WTC11 (cell line): Measurements from ENCODE around the gene CEP250. TPM values are rescaled to one million over a fixed set of nuclear protein-coding genes. Genes with fewer than 3 reads are reported as not detected.

Experiments used
- ATAC-seq: fragments of 200-7000 bp; cut with Tn5 transposase; 2 replicates; pipeline ENCODE4 v1.10.0; 2021; ENCODE audit warnings: mild to moderate bottlenecking, moderate library complexity
- CTCF ChIA-PET: fragments of 300-600 bp; sonication (Branson Sonifier 250); formaldehyde crosslinking; loops from one replicate; lab custom pipeline; 2021; ENCODE audit warnings: antibody characterized with exemption; lab: Charles Lee
- POLR2A ChIA-PET: fragments of 350-600 bp; sonication (Branson Sonifier 250); formaldehyde crosslinking; loops from one replicate; lab custom pipeline; 2021; ENCODE audit warnings: antibody characterized with exemption; lab: Charles Lee
- DNase-seq: peaks from one replicate; pipeline ENCODE4 v3.0.0; 2021; ENCODE audit warnings: low spot score
- H3K27ac Mint-ChIP-seq: 2 replicates; pipeline ENCODE4 v1.8.0; 2021; ENCODE audit warnings: mixed read lengths
- H3K27me3 Mint-ChIP-seq: 2 replicates; pipeline ENCODE4 v1.8.0; 2021; ENCODE audit warnings: low read depth, mild to moderate bottlenecking, moderate library complexity, mixed read lengths
- H3K36me3 Mint-ChIP-seq: 2 replicates; pipeline ENCODE4 v1.8.0; 2021; ENCODE audit warnings: mixed read lengths
- H3K4me1 Mint-ChIP-seq: 2 replicates; pipeline ENCODE4 v1.8.0; 2022; ENCODE audit warnings: mixed read lengths
- H3K4me3 Mint-ChIP-seq: 2 replicates; pipeline ENCODE4 v1.8.0; 2021; ENCODE audit warnings: mild to moderate bottlenecking, moderate library complexity, mixed read lengths
- H3K9me3 Mint-ChIP-seq: 2 replicates; pipeline ENCODE4 v1.8.0; 2021; ENCODE audit warnings: mixed read lengths
- ATF1 ChIP-seq: sonication (generic); formaldehyde crosslinking; IDR thresholded peaks from 2 replicates; pipeline ENCODE4 v1.8.1; 2023; ENCODE audit warnings: mild to moderate bottlenecking, moderate library complexity, missing genetic modification reagents
- FOXP1 ChIP-seq: sonication (generic); formaldehyde crosslinking; IDR thresholded peaks from 2 replicates; pipeline ENCODE4 v1.8.0; 2022; ENCODE audit warnings: missing genetic modification reagents, mild to moderate bottlenecking, moderate library complexity, borderline replicate concordance
- GABPB1 ChIP-seq: sonication (generic); formaldehyde crosslinking; IDR thresholded peaks from 2 replicates; pipeline ENCODE4 v1.8.1; 2023; ENCODE audit warnings: mild to moderate bottlenecking, missing genetic modification reagents
- IRF1 ChIP-seq: sonication (generic); formaldehyde crosslinking; IDR thresholded peaks from 2 replicates; pipeline ENCODE4 v1.8.0; 2023; ENCODE audit warnings: missing genetic modification reagents
- JAZF1 ChIP-seq: fragments of 250-450 bp; sonication (Bioruptor Pico); IDR thresholded peaks from 2 replicates; pipeline ENCODE4 v1.9.0; 2021; ENCODE audit warnings: moderate library complexity, mild to moderate bottlenecking, inconsistent platforms
- NFATC4 ChIP-seq: fragments of 250-450 bp; sonication (Bioruptor Pico); IDR thresholded peaks from 2 replicates; pipeline ENCODE4 v1.9.0; 2021; ENCODE audit warnings: mild to moderate bottlenecking
- NR3C1 ChIP-seq: sonication (generic); formaldehyde crosslinking; conservative IDR thresholded peaks from 2 replicates; pipeline ENCODE4 v1.8.1; 2023; ENCODE audit warnings: low read depth, mild to moderate bottlenecking, missing genetic modification reagents
- OVOL2 ChIP-seq: fragments of 250-450 bp; sonication (Bioruptor Pico); IDR thresholded peaks from 2 replicates; pipeline ENCODE4 v1.9.0; 2021; ENCODE audit warnings: mild to moderate bottlenecking, borderline replicate concordance
- PRDM15 ChIP-seq: sonication (generic); formaldehyde crosslinking; IDR thresholded peaks from 2 replicates; pipeline ENCODE4 v1.8.0; 2022; ENCODE audit warnings: missing genetic modification reagents
- PRRX2 ChIP-seq: fragments of 250-450 bp; sonication (Bioruptor Pico); IDR thresholded peaks from 2 replicates; pipeline ENCODE4 v1.8.0; 2021; ENCODE audit warnings: mild to moderate bottlenecking
- SP1 ChIP-seq: sonication (generic); formaldehyde crosslinking; conservative IDR thresholded peaks from 2 replicates; pipeline ENCODE4 v1.8.1; 2022; ENCODE audit warnings: missing genetic modification reagents
- USF1 ChIP-seq: sonication (generic); formaldehyde crosslinking; IDR thresholded peaks from 2 replicates; pipeline ENCODE4 v1.8.0; 2022; ENCODE audit warnings: mild to moderate bottlenecking, missing genetic modification reagents
- USF2 ChIP-seq: sonication (generic); formaldehyde crosslinking; IDR thresholded peaks from 2 replicates; pipeline ENCODE4 v1.8.1; 2023; ENCODE audit warnings: mild to moderate bottlenecking, missing genetic modification reagents, moderate library complexity
- ZBTB21 ChIP-seq: sonication (generic); formaldehyde crosslinking; IDR thresholded peaks from 2 replicates; pipeline ENCODE4 v1.8.1; 2023; ENCODE audit warnings: mild to moderate bottlenecking, missing genetic modification reagents, borderline replicate concordance
- ZNF317 ChIP-seq: sonication (generic); formaldehyde crosslinking; IDR thresholded peaks from 2 replicates; pipeline ENCODE4 v1.8.1; 2023; ENCODE audit warnings: low read depth, mild to moderate bottlenecking, moderate library complexity, missing genetic modification reagents, borderline replicate concordance
- ZNF416 ChIP-seq: fragments of 250-450 bp; sonication (Bioruptor Pico); IDR thresholded peaks from 2 replicates; pipeline ENCODE4 v1.9.0; 2021; ENCODE audit warnings: mild to moderate bottlenecking, inconsistent platforms
- ZNF425 ChIP-seq: fragments of 250-450 bp; sonication (Bioruptor Pico); conservative IDR thresholded peaks from 2 replicates; pipeline ENCODE4 v1.9.0; 2021; ENCODE audit warnings: mild to moderate bottlenecking
- ZNF512 ChIP-seq: sonication (generic); formaldehyde crosslinking; IDR thresholded peaks from 2 replicates; pipeline ENCODE4 v1.8.1; 2022; ENCODE audit warnings: missing genetic modification reagents, borderline replicate concordance
- ZNF671 ChIP-seq: fragments of 250-450 bp; sonication (Bioruptor Pico); IDR thresholded peaks from 2 replicates; pipeline ENCODE4 v1.8.0; 2021; ENCODE audit warnings: mild to moderate bottlenecking
- total RNA-seq: library from RNA; stranded (reverse); gene quantifications from 3 replicates; pipeline ENCODE4 v1.2.3, GENCODE V29; 2021

CEP250 gene
- total RNA-seq, 1 experiment from 2014 or later: 63.1 TPM

- Mint-ChIP-seq H3K9me3 (no peaks in the 10 kb centered on the region), H3K27ac (no peak overlapping the region), H3K4me1 (no peaks in the 10 kb centered on the region), H3K4me3 (no peak overlapping the region), H3K36me3 (peaks cover 67% of the 10 kb centered on the region), H3K27me3 (no peaks in the 10 kb centered on the region)
- DNase-seq (no peak), ATAC-seq (no peak)
- TF ChIP-seq ATF1 (CRISPR knock-in tag): no peak
- no peak for TF ChIP-seq ZNF317 (CRISPR knock-in tag)
- TF ChIP-seq USF1 (CRISPR knock-in tag): no peak
- TF ChIP-seq NFATC4 (CRISPR knock-in tag): no peak
- no peak for TF ChIP-seq ZNF416 (CRISPR knock-in tag)
- TF ChIP-seq ZBTB21 (CRISPR knock-in tag): no peak
- no peak for TF ChIP-seq SP1 (CRISPR knock-in tag)
- TF ChIP-seq NR3C1 (CRISPR knock-in tag): no peak
- TF ChIP-seq ZNF512 (CRISPR knock-in tag): no peak
- TF ChIP-seq FOXP1 (CRISPR knock-in tag): no peak
- TF ChIP-seq OVOL2 (CRISPR knock-in tag): no peak
- TF ChIP-seq GABPB1 (CRISPR knock-in tag): no peak
- no peak for TF ChIP-seq PRDM15 (CRISPR knock-in tag)
- no peak for TF ChIP-seq USF2 (CRISPR knock-in tag)
- no peak for TF ChIP-seq PRRX2
- TF ChIP-seq IRF1 (CRISPR knock-in tag): no peak
- no peak for TF ChIP-seq ZNF671
- no peak for TF ChIP-seq JAZF1 (CRISPR knock-in tag)
- no peak for TF ChIP-seq ZNF425 (CRISPR knock-in tag)
- ChIA-PET CTCF (no interaction called here), POLR2A (no interaction called here)
These were observed 47.0 kb downstream of the CEP250 start for GRCh38 chr20:35502352-35502751.
